GM18526 (cell line): ENCODE data around the gene NCDN.

Experiments
- POLR2A ChIP-seq: IDR thresholded peaks from 3 replicates; pipeline ENCODE4 v1.6.1; 2011; ENCODE audit not compliant: insufficient read length; ENCODE audit errors: extremely low read depth

The NCDN gene

GRCh38 chr1:35592991-35593769 lies 35.6 kb downstream of the NCDN start:
- TF ChIP-seq POLR2A, result no peak

- TF ChIP-seq POLR2A, result no peak
Observed at GRCh38 chr1:35594005-35594760, 36.6 kb downstream of the NCDN start.

- no peak for TF ChIP-seq POLR2A
Observed at GRCh38 chr1:35595684-35596083, 38.1 kb downstream of the NCDN start.

GRCh38 chr1:35597870-35598269 lies 40.3 kb downstream of the NCDN start:
- no peak for TF ChIP-seq POLR2A

GRCh38 chr1:35598895-35599294 lies 41.3 kb downstream of the NCDN start:
- no peak for TF ChIP-seq POLR2A

- no peak for TF ChIP-seq POLR2A
Observed at GRCh38 chr1:35599411-35599810, 41.8 kb downstream of the NCDN start.

- no peak for TF ChIP-seq POLR2A
Observed at GRCh38 chr1:35600593-35600992, 43.0 kb downstream of the NCDN start.

- TF ChIP-seq POLR2A, result no peak
Observed at GRCh38 chr1:35603468-35603867, 45.9 kb downstream of the NCDN start.

GRCh38 chr1:35603941-35604340 lies 46.3 kb downstream of the NCDN start:
- no peak for TF ChIP-seq POLR2A

GRCh38 chr1:35605071-35605866 lies 47.7 kb downstream of the NCDN start:
- TF ChIP-seq POLR2A, result no peak

- no peak for TF ChIP-seq POLR2A
Observed at GRCh38 chr1:35605867-35606182, 48.2 kb downstream of the NCDN start.

GRCh38 chr1:35611655-35612054 lies 54.1 kb downstream of the NCDN start:
- no peak for TF ChIP-seq POLR2A

- TF ChIP-seq POLR2A, result no peak
Observed at GRCh38 chr1:35615440-35615839, 57.8 kb downstream of the NCDN start.
